ENCODE measurements around the gene HADHA. TPM values are rescaled to one million over a fixed set of nuclear protein-coding genes. Genes with fewer than 3 reads are reported as not detected.
A peak's percentile ranks its signal among the peaks of the same experiment; 100 is the strongest.
"Not testable (repeated sequence)": the region's sequence is repeated elsewhere in the genome, so short reads cannot be mapped to it uniquely, and the experiment has no call there.

Gene HADHA
- total and polyA plus RNA-seq, 5 donors from 2014 or later: 68.8 to 140 (median 131) TPM

- peaks cover 59% of the 10 kb centered on the region for H3K27me3 Mint-ChIP-seq
Measured at GRCh38 chr2:26172189-26172870, 72.1 kb downstream of the HADHA start.

GRCh38 chr2:26170795-26171194 lies 73.6 kb downstream of the HADHA start:
- H3K27me3 ChIP-seq (ENCODE audit: control insufficient read depth, insufficient read depth, low read length): peaks cover 8% of the 10 kb centered on the region
- H3K27ac ChIP-seq (ENCODE audit: insufficient read depth, low read length, poor library complexity, severe bottlenecking): no peak overlapping the region
- Mint-ChIP-seq H3K9me3 (peaks cover 0 to 4% (median 0%) of the 10 kb centered on the region in 7 donors), H3K36me3 (no peaks in the 10 kb centered on the region), H3K4me3 (peak overlapping the region in 1 of 4 donors; percentile 41), H3K27ac (no peak overlapping the region), H3K4me1 (peaks cover 0 to 15% (median 7%) of the 10 kb centered on the region in 4 donors), H3K27me3 (peaks cover 66% of the 10 kb centered on the region)
- H3K36me3 ChIP-seq (ENCODE audit: control insufficient read depth, insufficient read depth, low read length): no peaks in the 10 kb centered on the region
- DNase-seq (no peak), ATAC-seq (ENCODE audit: low read depth in 2 of 2) (no peak)
- no peaks in the 10 kb centered on the region for H3K9me3 ChIP-seq (ENCODE audit: control insufficient read depth in 2 of 2, low read length in 2 of 2)
- H3K4me3 ChIP-seq (ENCODE audit: low read depth, low read length): no peak overlapping the region
- peaks cover 17% of the 10 kb centered on the region for H3K4me1 ChIP-seq (ENCODE audit: control insufficient read depth, insufficient read depth, low read length, poor library complexity, severe bottlenecking)

More at GRCh38 chr2:26172189-26172870, 72.1 kb downstream of the HADHA start:
- H3K27me3 ChIP-seq (ENCODE audit: control insufficient read depth, insufficient read depth, low read length): peaks cover 12% of the 10 kb centered on the region
- no peaks in the 10 kb centered on the region for H3K36me3 ChIP-seq (ENCODE audit: control insufficient read depth, insufficient read depth, low read length)
- no peak overlapping the region for H3K27ac Mint-ChIP-seq
- H3K4me1 ChIP-seq (ENCODE audit: control insufficient read depth, insufficient read depth, low read length, poor library complexity, severe bottlenecking): peaks cover 17% of the 10 kb centered on the region
- DNase-seq: no peak
- peaks cover 0 to 15% (median 7%) of the 10 kb centered on the region in 4 donors for H3K4me1 Mint-ChIP-seq
- H3K27ac ChIP-seq (ENCODE audit: insufficient read depth, low read length, poor library complexity, severe bottlenecking): no peak overlapping the region
- ATAC-seq (ENCODE audit: low read depth in 2 of 2): no peak
- no peak overlapping the region for H3K4me3 ChIP-seq (ENCODE audit: low read depth, low read length)
- H3K36me3 Mint-ChIP-seq: no peaks in the 10 kb centered on the region
- H3K4me3 Mint-ChIP-seq: peak overlapping the region; percentile 41 to 91 (median 82)
- H3K9me3 Mint-ChIP-seq: peaks cover 0 to 4% (median 0%) of the 10 kb centered on the region in 7 donors
- H3K9me3 ChIP-seq (ENCODE audit: control insufficient read depth in 2 of 2, low read length in 2 of 2): no peaks in the 10 kb centered on the region

- Mint-ChIP-seq H3K27ac (no peak overlapping the region), H3K4me3 (no peak overlapping the region), H3K4me1 (peaks cover 0 to 15% (median 7%) of the 10 kb centered on the region in 4 donors), H3K27me3 (peaks cover 57% of the 10 kb centered on the region), H3K36me3 (no peaks in the 10 kb centered on the region), H3K9me3 (peaks cover 0 to 4% (median 0%) of the 10 kb centered on the region in 7 donors)
- peaks cover 8% of the 10 kb centered on the region for H3K27me3 ChIP-seq (ENCODE audit: control insufficient read depth, insufficient read depth, low read length)
- H3K4me1 ChIP-seq (ENCODE audit: control insufficient read depth, insufficient read depth, low read length, poor library complexity, severe bottlenecking): peaks cover 17% of the 10 kb centered on the region
- H3K4me3 ChIP-seq (ENCODE audit: low read depth, low read length): no peak overlapping the region
- DNase-seq: no peak
- no peaks in the 10 kb centered on the region for H3K36me3 ChIP-seq (ENCODE audit: control insufficient read depth, insufficient read depth, low read length)
- ATAC-seq (ENCODE audit: low read depth in 2 of 2): no peak
- H3K27ac ChIP-seq (ENCODE audit: insufficient read depth, low read length, poor library complexity, severe bottlenecking): no peak overlapping the region
- H3K9me3 ChIP-seq (ENCODE audit: control insufficient read depth in 2 of 2, low read length in 2 of 2): no peaks in the 10 kb centered on the region
Measured at GRCh38 chr2:26169681-26170414, 74.6 kb downstream of the HADHA start.

- H3K27me3 Mint-ChIP-seq: peaks cover 50% of the 10 kb centered on the region
- H3K27ac Mint-ChIP-seq: no peak overlapping the region
- Histone ChIP-seq H3K27ac (ENCODE audit: insufficient read depth, low read length, poor library complexity, severe bottlenecking) (no peak overlapping the region), H3K4me3 (ENCODE audit: low read depth, low read length) (no peak overlapping the region), H3K9me3 (ENCODE audit: control insufficient read depth in 2 of 2, low read length in 2 of 2) (no peaks in the 10 kb centered on the region), H3K36me3 (ENCODE audit: control insufficient read depth, insufficient read depth, low read length) (no peaks in the 10 kb centered on the region), H3K4me1 (ENCODE audit: control insufficient read depth, insufficient read depth, low read length, poor library complexity, severe bottlenecking) (peaks cover 17% of the 10 kb centered on the region), H3K27me3 (ENCODE audit: control insufficient read depth, insufficient read depth, low read length) (peaks cover 2% of the 10 kb centered on the region)
- H3K9me3 Mint-ChIP-seq: peaks cover 0 to 1% (median 0%) of the 10 kb centered on the region in 7 donors
- H3K4me1 Mint-ChIP-seq: peaks cover 0 to 11% (median 4%) of the 10 kb centered on the region in 4 donors
- no peak for ATAC-seq (ENCODE audit: low read depth in 2 of 2)
- H3K36me3 Mint-ChIP-seq: no peaks in the 10 kb centered on the region
- no peak overlapping the region for H3K4me3 Mint-ChIP-seq
- no peak for DNase-seq
Measured at GRCh38 chr2:26169226-26169625, 75.2 kb downstream of the HADHA start.

- Mint-ChIP-seq H3K27me3 (peaks cover 48% of the 10 kb centered on the region), H3K36me3 (no peaks in the 10 kb centered on the region), H3K4me1 (peaks cover 0 to 10% (median 4%) of the 10 kb centered on the region in 4 donors), H3K27ac (no peak overlapping the region), H3K4me3 (peak overlapping the region in 1 of 4 donors; percentile 21), H3K9me3 (peaks cover 0 to 1% (median 0%) of the 10 kb centered on the region in 7 donors)
- Histone ChIP-seq H3K4me3 (ENCODE audit: low read depth, low read length) (no peak overlapping the region), H3K27ac (ENCODE audit: insufficient read depth, low read length, poor library complexity, severe bottlenecking) (no peak overlapping the region), H3K9me3 (ENCODE audit: control insufficient read depth in 2 of 2, low read length in 2 of 2) (no peaks in the 10 kb centered on the region), H3K36me3 (ENCODE audit: control insufficient read depth, insufficient read depth, low read length) (no peaks in the 10 kb centered on the region), H3K27me3 (ENCODE audit: control insufficient read depth, insufficient read depth, low read length) (peaks cover 2% of the 10 kb centered on the region), H3K4me1 (ENCODE audit: control insufficient read depth, insufficient read depth, low read length, poor library complexity, severe bottlenecking) (peaks cover 13% of the 10 kb centered on the region)
- DNase-seq (no peak), ATAC-seq (ENCODE audit: low read depth in 2 of 2) (no peak)
Measured at GRCh38 chr2:26168785-26169184, 75.6 kb downstream of the HADHA start.

GRCh38 chr2:26166541-26166940 lies 77.9 kb downstream of the HADHA start:
- not testable (repeated sequence) for H3K27ac ChIP-seq (ENCODE audit: insufficient read depth, low read length, poor library complexity, severe bottlenecking); H3K9me3 ChIP-seq (ENCODE audit: control insufficient read depth in 2 of 2, low read length in 2 of 2); H3K27ac Mint-ChIP-seq; H3K4me1 Mint-ChIP-seq; DNase-seq; H3K4me3 ChIP-seq (ENCODE audit: low read depth, low read length); H3K36me3 ChIP-seq (ENCODE audit: control insufficient read depth, insufficient read depth, low read length); ATAC-seq (ENCODE audit: low read depth in 2 of 2); H3K9me3 Mint-ChIP-seq; H3K36me3 Mint-ChIP-seq; H3K27me3 ChIP-seq (ENCODE audit: control insufficient read depth, insufficient read depth, low read length); H3K4me1 ChIP-seq (ENCODE audit: control insufficient read depth, insufficient read depth, low read length, poor library complexity, severe bottlenecking)
- Mint-ChIP-seq H3K27me3 (peaks cover 42% of the 10 kb centered on the region), H3K4me3 (peak overlapping the region in 1 of 4 donors; percentile 49)

GRCh38 chr2:26165403-26165802 lies 79.0 kb downstream of the HADHA start:
- Histone ChIP-seq H3K27ac (ENCODE audit: insufficient read depth, low read length, poor library complexity, severe bottlenecking) (no peak overlapping the region), H3K27me3 (ENCODE audit: control insufficient read depth, insufficient read depth, low read length) (peaks cover 2% of the 10 kb centered on the region), H3K4me1 (ENCODE audit: control insufficient read depth, insufficient read depth, low read length, poor library complexity, severe bottlenecking) (no peaks in the 10 kb centered on the region), H3K9me3 (ENCODE audit: control insufficient read depth in 2 of 2, low read length in 2 of 2) (no peaks in the 10 kb centered on the region), H3K36me3 (ENCODE audit: control insufficient read depth, insufficient read depth, low read length) (no peaks in the 10 kb centered on the region), H3K4me3 (ENCODE audit: low read depth, low read length) (no peak overlapping the region)
- no peaks in the 10 kb centered on the region for H3K4me1 Mint-ChIP-seq
- no peak overlapping the region for H3K27ac Mint-ChIP-seq
- H3K36me3 Mint-ChIP-seq: peaks cover under 1% of the 10 kb centered on the region
- H3K27me3 Mint-ChIP-seq: peaks cover 35% of the 10 kb centered on the region
- H3K4me3 Mint-ChIP-seq: no peak overlapping the region
- no peak for DNase-seq
- no peaks in the 10 kb centered on the region for H3K9me3 Mint-ChIP-seq
- ATAC-seq (ENCODE audit: low read depth in 2 of 2): no peak

All from CD4-positive, CD25-positive, alpha-beta regulatory T cell (primary cell).